Measurements from ENCODE around the gene KCTD20. TPM values are rescaled to one million over a fixed set of nuclear protein-coding genes. Genes with fewer than 3 reads are reported as not detected.
"Not testable (repeated sequence)": the region's sequence is repeated elsewhere in the genome, so short reads cannot be mapped to it uniquely, and the experiment has no call there.

The KCTD20 gene
- 26.3 and 27.0 TPM in 2 replicates for total RNA-seq
- long read RNA-seq, full-length matches to known transcripts = 4 of 21 reads
- long read RNA-seq, partial matches to known transcripts = 4 of 21 reads
- long read RNA-seq, other reads (novel, unspliced or antisense) = 13 of 21 reads

DNA sequence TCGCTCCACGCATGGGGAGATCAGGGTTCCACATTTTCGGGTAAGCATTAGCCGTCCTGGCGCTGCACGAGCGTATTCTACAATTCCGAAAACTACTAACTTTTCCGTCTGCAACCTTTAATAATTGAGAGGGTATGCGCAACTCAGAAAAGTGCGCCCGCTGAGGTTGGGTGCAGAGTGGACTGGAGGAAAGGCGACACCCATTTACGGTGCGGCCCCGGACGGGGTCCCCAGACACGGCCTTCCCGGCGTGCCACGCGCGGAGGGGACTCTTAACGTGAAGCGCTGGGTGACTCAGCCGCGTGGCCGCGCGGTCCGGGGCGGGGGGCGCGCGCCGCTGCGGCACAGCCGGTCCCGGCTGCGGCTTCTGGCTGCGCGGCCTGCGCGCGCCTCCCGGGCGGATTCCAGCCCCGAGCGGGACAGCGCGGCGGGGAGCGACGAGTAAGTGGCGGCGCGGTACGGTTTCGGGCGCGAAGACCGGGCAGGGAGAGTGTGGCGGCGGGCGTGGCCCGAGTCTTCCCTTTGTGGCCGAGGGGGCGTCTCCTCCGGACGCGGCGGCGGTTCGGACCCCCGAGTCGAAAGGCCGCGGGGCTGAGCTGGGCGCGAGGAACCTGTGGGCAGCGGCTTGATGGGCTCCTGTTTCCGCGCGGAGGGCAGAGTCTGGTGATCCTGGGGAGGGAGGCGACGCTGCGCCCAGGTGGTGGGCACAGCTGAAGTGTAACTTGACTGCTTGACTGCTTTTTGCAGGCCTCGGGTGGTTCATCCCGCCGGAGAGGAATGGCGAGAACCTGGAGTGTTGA, at the start of gene KCTD20, which contains the start of gene PXT1:
TSS of gene KCTD20 (plus strand) at position 330 of the 800 bp plus-strand sequence. CDS start 27,098 bp downstream, outside the sequence.
TSS of gene PXT1 (minus strand) at position 184 of the 800 bp plus-strand sequence. CDS start 16,772 bp downstream, outside the sequence.
- Mint-ChIP-seq H3K4me1 (ENCODE audit: low read depth) (peaks cover 30% of the 10 kb centered on the region), H3K36me3 (ENCODE audit: insufficient read depth) (peaks cover 5% of the 10 kb centered on the region), H3K27me3 (no peaks in the 10 kb centered on the region), H3K9me3 (ENCODE audit: low read depth) (no peaks in the 10 kb centered on the region), H3K4me3 (ENCODE audit: low read depth) (peak within 1 kb of the TSS; percentile 97), H3K27ac (peak within 1 kb of the TSS; percentile 98)
- peak; percentile 78 for DNase-seq (ENCODE audit: low spot score, unreplicated experiment)
- TF ChIP-seq CTCF (IDR thresholded peaks at IDR 0.05; ENCODE audit: unreplicated experiment) = no peak

DNA sequence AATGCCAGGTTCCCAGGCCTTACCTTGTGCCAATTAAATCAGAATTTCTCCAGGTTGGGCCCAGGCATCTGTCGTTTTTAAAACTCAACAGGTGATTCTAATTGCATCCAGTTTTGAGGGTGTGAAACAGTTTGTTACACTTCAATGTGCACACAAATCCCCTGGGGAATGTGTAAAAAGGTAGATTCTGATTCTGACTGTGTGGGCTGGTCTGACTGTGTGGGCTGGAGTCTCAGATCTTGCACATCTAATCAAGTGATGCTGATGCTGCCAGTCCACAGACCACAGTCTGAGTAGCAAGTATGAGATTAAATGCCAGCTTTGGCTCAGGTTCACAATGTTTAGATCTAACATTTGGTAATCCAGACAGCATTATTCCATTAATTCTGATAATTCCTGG, 42.8 kb upstream of the KCTD20 start:
- no peak overlapping the region for H3K4me3 Mint-ChIP-seq (ENCODE audit: low read depth)
- TF ChIP-seq CTCF (IDR thresholded peaks at IDR 0.05; ENCODE audit: unreplicated experiment) = no peak
- no peaks in the 10 kb centered on the region for H3K4me1 Mint-ChIP-seq (ENCODE audit: low read depth)
- H3K9me3 Mint-ChIP-seq (ENCODE audit: low read depth) = no peaks in the 10 kb centered on the region
- peaks cover 4% of the 10 kb centered on the region for H3K27me3 Mint-ChIP-seq
- DNase-seq (ENCODE audit: low spot score, unreplicated experiment) = no peak
- no peaks in the 10 kb centered on the region for H3K36me3 Mint-ChIP-seq (ENCODE audit: insufficient read depth)
- no peak overlapping the region for H3K27ac Mint-ChIP-seq

- Mint-ChIP-seq H3K4me1 (ENCODE audit: low read depth) (no peaks in the 10 kb centered on the region), H3K27ac (no peak overlapping the region), H3K27me3 (peaks cover 4% of the 10 kb centered on the region), H3K36me3 (ENCODE audit: insufficient read depth) (no peaks in the 10 kb centered on the region), H3K4me3 (ENCODE audit: low read depth) (no peak overlapping the region), H3K9me3 (ENCODE audit: low read depth) (no peaks in the 10 kb centered on the region)
- no peak for TF ChIP-seq CTCF (IDR thresholded peaks at IDR 0.05; ENCODE audit: unreplicated experiment)
- DNase-seq (ENCODE audit: low spot score, unreplicated experiment) = no peak
Observed at GRCh38 chr6:36402481-36402880, 40.3 kb upstream of the KCTD20 start.

DNA sequence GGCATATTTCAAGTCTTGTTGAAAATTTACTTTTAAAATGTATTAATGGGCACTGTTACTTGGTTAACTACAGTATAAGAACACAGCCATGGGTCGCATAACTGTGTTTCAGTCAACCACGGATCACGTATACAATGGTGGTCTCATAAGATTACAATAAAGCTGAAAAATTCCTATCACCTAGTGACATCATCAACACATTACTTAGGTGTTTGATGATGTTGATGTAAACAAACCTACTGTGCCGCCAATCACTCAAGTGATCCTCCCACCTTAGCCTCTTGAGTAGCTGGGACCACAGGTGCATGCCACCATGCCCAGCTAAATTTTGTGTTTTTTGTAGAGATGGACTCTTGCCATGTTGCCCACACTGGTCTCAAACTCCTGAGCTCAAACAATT, 38.6 kb upstream of the KCTD20 start:
- Mint-ChIP-seq H3K36me3 (ENCODE audit: insufficient read depth) (no peaks in the 10 kb centered on the region), H3K4me3 (ENCODE audit: low read depth) (no peak overlapping the region), H3K9me3 (ENCODE audit: low read depth) (no peaks in the 10 kb centered on the region), H3K27me3 (peaks cover 4% of the 10 kb centered on the region), H3K4me1 (ENCODE audit: low read depth) (no peaks in the 10 kb centered on the region), H3K27ac (no peak overlapping the region)
- no peak for TF ChIP-seq CTCF (IDR thresholded peaks at IDR 0.05; ENCODE audit: unreplicated experiment)
- no peak for DNase-seq (ENCODE audit: low spot score, unreplicated experiment)

DNA sequence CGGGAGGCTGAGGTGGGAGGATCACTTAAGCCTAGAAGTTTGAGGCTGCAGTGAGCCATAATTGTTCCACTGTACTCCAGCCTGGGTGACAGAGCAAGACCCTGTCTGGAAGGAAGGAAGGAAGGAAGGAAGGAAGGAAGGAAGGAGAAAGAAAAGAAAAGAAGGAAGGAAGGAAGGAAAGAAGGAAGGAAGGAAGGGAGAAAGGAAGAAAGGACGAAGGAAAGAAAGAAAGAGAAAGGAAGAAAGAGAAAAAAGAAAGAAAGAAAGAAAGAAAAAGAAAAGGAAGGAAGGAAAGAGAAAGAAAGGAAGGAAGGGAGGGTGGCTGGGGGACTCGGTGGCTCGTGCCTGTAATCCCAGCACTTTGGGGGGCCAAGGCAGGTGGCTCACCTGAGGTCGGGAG, 33.1 kb upstream of the KCTD20 start:
- H3K4me1 Mint-ChIP-seq (ENCODE audit: low read depth); H3K4me3 Mint-ChIP-seq (ENCODE audit: low read depth); H3K36me3 Mint-ChIP-seq (ENCODE audit: insufficient read depth); H3K9me3 Mint-ChIP-seq (ENCODE audit: low read depth); DNase-seq (ENCODE audit: low spot score, unreplicated experiment); H3K27me3 Mint-ChIP-seq; H3K27ac Mint-ChIP-seq: not testable (repeated sequence)

All from progenitor cell of endocrine pancreas (in vitro differentiated cells).